ENCODE results near the gene MACROD2.

- TF ChIP-seq ZNF274 (IDR thresholded peaks at IDR 0.05; ENCODE audit: low read depth, low read length) (no peak), YY1 (IDR thresholded peaks at IDR 0.05; ENCODE audit: insufficient read depth, insufficient read length) (no peak), SUZ12 (IDR thresholded peaks at IDR 0.05; ENCODE audit: extremely low read depth, insufficient read depth, insufficient read length) (no peak)
These were observed 1043.9 kb downstream of the MACROD2 start for GRCh38 chr20:15039088-15039752.
